Measurements from ENCODE around the gene GAREM2.

GRCh38 chr2:26136451-26136850 lies 36.4 kb upstream of the GAREM2 start:
- no peak for TF ChIP-seq CTCF (IDR thresholded peaks at IDR 0.05; ENCODE audit: low read depth, low read length)
- no peak for TF ChIP-seq EZH2phosphoT487 (IDR thresholded peaks at IDR 0.05; ENCODE audit: low read depth)

Data from OCI-LY3 (cell line).